Activated CD4-positive, alpha-beta T cell treated with anti-CD3 and anti-CD28 coated beads, Interleukin-2, amount 50 U/mL, for 4 hours (primary cell): ENCODE measurements around the gene ZNF683.
A peak's percentile ranks its signal among the peaks of the same experiment; 100 is the strongest.
"Not testable (repeated sequence)": the region's sequence is repeated elsewhere in the genome, so short reads cannot be mapped to it uniquely, and the experiment has no call there.

ENCODE experiments used
- DNase-seq, 2 experiments: peaks; one replicate each; pipeline ENCODE4 v3.0.0-alpha.2; 2020

Gene ZNF683

DNA sequence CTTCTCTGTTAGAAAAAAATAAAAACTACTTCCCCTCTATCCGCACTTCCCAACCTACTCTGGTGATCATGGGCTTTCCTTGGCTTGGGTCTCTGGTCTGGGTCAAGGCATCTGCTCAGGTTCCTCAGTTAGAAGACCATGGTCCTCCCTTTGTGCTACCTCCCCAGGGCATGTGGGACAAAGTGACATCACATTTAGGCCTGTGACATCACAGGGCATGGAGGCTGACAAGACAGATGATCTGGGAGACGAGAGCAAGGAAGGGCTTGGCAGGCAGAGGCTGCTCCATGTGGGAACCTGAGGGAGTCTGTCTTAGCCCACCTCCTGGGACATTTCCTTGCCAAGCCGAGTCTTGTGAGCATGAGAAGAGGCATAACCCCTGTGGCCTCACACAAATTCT, at the start of gene ZNF683:
TSS of gene ZNF683 (minus strand) at position 140 of the 400 bp plus-strand sequence. CDS start 4,179 bp downstream, outside the sequence.
- DNase-seq = not testable (repeated sequence)

- DNase-seq = no peak
Measured at GRCh38 chr1:26419494-26419893, 46.9 kb upstream of the ZNF683 start.

DNA sequence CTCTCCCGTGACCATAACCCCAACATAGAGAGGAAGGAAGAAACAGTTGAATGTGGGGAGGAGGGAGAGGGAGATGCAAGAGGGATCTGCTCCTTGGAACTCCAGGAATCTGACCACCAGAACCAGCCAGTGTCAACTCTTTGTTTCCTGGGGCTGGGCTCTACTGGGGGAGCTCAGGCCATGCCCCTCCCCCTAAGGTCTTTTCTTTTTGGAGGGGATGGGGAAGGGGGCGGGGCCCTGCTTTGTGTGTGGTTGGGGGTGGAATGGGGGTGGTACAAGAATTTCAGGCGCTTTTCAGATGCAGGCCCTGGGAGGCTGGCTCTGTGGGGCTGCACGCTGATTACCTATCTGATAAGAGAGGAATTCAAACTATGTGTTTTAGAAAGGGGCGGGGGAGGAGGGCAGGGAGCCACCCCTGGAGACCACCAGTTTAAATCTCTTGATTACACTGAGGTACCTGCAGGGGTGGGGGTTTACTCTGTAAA, 46.4 kb upstream of the ZNF683 start:
- no peak for DNase-seq

DNA sequence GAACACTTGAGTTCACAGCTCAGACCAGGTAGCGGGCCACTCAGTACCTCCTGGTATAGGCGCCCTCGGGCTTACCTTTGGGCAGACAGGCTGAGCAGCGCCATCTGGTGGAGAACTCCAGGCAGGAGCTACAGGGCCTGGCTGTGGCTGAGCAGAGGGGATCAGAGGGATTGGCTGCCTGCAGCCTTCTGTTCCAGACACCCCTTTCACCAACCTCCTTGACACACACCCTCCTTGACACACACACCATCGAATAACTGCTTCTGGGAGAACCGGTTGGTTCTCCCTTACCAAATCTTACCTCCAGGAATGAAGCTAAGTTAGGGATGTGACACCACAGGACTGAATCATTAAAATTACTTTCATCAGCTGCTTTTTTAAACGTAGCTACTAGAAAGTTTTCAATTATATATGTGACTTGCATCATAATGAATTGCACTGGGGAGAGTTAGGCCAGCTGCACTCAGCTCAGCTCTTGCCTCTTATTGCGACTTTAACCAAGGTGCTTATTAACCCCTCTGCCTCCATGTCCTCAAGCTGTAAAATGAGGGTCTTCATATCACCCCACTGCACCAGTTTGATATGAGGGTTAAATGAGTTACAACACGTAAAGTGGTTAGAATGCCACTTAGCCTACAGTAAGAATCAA, 44.7 kb upstream of the ZNF683 start:
- DNase-seq = peak; percentile 82 to 84

- no peak for DNase-seq
Measured at GRCh38 chr1:26413031-26413430, 40.5 kb upstream of the ZNF683 start.

GRCh38 chr1:26412180-26412840, 39.8 kb upstream of the ZNF683 start:
- DNase-seq = no peak

- DNase-seq = no peak
Measured at GRCh38 chr1:26411624-26412074, 39.1 kb upstream of the ZNF683 start.

DNA sequence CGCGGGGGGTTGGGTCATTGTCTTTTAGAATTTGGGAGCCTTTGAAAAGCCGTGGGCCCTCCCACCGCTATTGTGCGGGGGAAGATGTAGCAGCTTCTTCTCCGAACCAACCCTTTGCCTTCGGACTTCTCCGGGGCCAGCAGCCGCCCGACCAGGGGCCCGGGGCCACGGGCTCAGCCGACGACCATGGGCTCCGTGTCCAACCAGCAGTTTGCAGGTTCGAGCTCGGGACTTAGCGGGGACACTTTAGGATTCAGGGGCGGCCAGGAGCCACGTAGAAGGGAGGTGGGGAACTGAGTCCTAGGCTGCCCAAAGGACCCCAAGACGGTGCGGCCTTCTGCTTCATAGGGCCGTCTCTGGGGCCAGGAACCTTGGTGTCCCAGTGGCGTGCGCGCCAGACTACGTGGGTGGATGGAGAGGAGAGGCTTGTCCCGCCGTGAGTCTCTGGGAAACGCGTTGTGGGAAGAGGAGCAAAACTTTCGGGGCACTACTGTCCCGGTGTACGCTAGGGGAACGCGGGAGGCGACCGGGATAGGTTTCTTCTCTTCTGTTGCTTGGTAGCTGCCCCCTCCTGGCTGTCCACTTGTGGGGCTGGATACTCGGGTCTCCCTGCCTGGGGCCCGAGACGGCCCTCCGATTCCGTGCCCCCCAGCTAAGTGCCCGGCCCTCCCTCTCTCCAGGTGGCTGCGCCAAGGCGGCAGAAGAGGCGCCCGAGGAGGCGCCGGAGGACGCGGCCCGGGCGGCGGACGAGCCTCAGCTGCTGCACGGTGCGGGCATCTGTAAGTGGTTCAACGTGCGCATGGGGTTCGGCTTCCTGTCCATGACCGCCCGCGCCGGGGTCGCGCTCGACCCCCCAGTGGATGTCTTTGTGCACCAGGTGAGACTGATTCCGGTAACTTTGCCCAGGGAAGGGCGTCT, 38.4 kb upstream of the ZNF683 start, which contains the start of gene LIN28A:
TSS of gene LIN28A (plus strand) at position 112 of the 918 bp plus-strand sequence. CDS start at position 187, 75 bp downstream.
- DNase-seq = no peak

- no peak for DNase-seq
Measured at GRCh38 chr1:26409191-26409807, 36.7 kb upstream of the ZNF683 start.

GRCh38 chr1:26408604-26409003, 36.1 kb upstream of the ZNF683 start:
- peak; percentile 70 to 79 for DNase-seq

DNA sequence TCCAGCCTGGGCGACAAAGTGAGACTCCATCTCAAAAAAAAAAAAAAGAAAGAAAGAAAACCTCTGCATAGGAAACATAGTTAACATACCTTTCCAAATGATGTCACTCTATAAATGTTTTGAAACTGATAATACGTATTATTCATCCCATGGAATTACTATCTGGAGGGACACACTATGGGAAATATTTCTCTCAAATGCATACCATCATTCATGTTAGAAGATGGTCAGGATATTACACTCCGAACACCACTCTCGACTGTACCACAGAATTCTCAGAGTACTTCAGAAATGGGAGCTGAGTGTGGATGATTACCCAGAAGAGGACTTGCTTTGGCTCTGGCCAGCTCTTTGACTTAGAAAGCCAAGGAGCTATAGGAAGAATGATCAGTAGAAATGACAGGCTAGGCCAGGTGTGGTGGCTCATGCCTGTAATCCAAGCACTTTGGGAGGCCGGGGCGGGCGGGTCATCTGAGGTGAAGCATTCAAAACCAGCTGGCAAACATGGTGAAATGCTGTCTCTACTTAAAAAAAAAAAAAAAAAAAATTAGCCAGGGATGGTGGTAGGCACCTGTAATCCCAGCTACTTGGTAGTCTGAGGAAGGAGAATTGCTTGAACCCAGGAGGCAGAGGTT, 32.8 kb upstream of the ZNF683 start:
- no peak for DNase-seq

DNA sequence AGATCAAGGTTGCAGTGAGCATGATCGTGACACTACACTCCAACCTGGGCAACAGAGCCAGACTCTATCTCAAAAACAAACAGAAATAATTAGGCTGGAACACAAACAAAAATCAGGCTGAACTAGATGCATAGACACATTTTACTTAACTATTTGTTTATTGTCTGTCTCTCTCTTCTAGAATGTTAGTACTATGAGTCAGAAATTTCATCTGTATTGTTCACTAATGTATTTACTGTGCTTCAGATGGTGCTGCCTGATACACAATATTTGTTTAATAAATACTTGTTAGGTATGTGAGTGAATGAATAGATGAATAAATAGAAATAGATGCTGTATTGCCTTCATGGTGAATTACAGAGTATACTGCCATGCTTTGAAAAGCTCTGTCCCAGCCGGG, 32.1 kb upstream of the ZNF683 start:
- DNase-seq = no peak

GRCh38 chr1:26403656-26404055, 31.1 kb upstream of the ZNF683 start:
- DNase-seq = no peak

GRCh38 chr1:26401891-26402290, 29.3 kb upstream of the ZNF683 start:
- DNase-seq = no peak

DNA sequence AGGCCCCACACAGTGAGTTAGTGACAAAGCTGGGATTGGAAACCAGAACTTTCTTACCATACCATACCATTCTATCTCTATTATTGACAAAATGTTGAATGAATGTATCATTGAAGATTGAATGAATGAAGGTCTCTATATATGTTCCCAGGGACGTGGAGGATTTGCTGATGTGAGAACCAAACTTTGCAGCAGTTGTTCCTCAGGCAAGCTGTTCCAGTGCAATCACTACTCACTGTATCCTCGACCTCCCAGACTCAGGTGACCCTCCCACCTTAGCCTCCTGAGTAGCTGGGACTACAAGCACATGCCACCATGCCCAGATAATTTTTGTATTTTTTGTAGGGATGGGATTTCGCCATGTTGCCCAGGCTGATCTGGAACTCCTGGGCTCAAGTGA, 26.5 kb upstream of the ZNF683 start:
- DNase-seq = no peak

- DNase-seq = no peak
Measured at GRCh38 chr1:26395754-26396153, 23.2 kb upstream of the ZNF683 start.

DNA sequence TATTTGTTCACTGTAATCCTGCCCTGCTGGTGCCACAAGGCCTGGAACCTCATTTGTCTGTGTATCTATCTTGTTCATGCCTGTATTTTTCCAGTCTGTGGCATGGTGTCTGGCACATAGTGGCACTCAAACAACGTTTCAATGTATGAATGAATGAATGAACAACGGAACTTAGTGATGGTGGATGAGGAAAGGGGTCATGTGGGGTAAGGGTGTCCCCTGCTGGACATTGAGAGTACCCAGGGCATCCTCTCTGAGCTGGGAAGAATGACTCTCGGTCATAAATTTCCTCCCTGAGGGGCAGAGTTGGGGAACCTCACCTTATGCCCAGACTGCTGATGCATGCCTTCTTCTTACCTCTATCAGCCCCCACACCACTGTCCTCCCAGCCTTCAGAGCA, 18.9 kb upstream of the ZNF683 start:
- peak; percentile 16 to 22 for DNase-seq

DNA sequence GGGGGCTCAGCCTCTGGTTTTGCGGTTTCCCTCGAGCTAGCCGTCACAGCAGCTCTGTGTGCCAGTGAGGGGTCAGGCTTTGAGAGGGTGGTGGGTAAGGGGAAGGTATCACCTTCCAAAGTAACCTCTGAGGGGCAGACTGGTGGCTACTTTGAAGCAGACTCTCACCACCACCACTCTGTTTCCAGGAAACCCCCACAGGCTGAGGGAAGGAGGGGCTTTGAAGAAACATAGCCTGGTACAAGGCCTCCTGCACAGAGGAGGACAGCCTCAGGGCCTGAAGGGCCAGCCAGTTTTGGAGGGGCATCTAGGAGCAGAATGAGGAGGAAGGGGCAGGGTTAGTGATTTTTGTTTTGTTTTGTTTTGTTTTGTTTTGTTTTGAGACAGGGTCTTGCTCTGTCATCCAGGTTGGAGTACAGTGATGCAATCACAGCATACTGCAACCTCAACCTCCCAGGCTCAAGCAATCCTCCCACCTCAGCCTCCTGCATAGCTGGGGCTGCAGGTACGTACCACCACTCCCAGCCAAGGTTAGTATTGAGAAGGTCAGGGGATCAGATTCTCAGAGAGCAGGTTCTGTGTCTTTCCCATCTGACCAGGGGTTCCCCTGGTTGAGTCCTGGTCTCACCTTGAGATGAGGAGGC, 17.2 kb upstream of the ZNF683 start:
- DNase-seq = no peak

GRCh38 chr1:26388791-26389445, 16.4 kb upstream of the ZNF683 start:
- no peak for DNase-seq

GRCh38 chr1:26387447-26387846, 14.9 kb upstream of the ZNF683 start:
- DNase-seq = no peak

GRCh38 chr1:26385063-26385462, 12.5 kb upstream of the ZNF683 start:
- not testable (repeated sequence) for DNase-seq
